ENCODE results near the gene MED9. TPM values are rescaled to one million over a fixed set of nuclear protein-coding genes. Genes with fewer than 3 reads are reported as not detected.
"Not testable (repeated sequence)": the region's sequence is repeated elsewhere in the genome, so short reads cannot be mapped to it uniquely, and the experiment has no call there.

MED9 gene
- total and polyA plus RNA-seq, 3 experiments from 2014 or later: 13.5 to 17.9 (median 13.8) TPM

- Mint-ChIP-seq H3K36me3 (no peaks in the 10 kb centered on the region), H3K4me1 (peaks cover 0 to 2% (median 0%) of the 10 kb centered on the region in 3 donors), H3K27me3 (peaks cover 2 to 6% of the 10 kb centered on the region in 2 donors), H3K9me3 (no peaks in the 10 kb centered on the region), H3K4me3 (no peak overlapping the region), H3K27ac (no peak overlapping the region)
- CTCF ChIA-PET: no interaction called here
- POLR2A ChIA-PET: no interaction called here
- Histone ChIP-seq H3K36me3 (ENCODE audit: insufficient read depth, low read length) (no peaks in the 10 kb centered on the region), H3K4me3 (ENCODE audit: low read length) (no peak overlapping the region), H3K27me3 (ENCODE audit: insufficient read depth, low read length, poor library complexity, severe bottlenecking) (no peaks in the 10 kb centered on the region), H3K9me3 (ENCODE audit: low read length) (no peaks in the 10 kb centered on the region), H3K4me1 (ENCODE audit: insufficient read depth, low read length) (no peaks in the 10 kb centered on the region), H3K27ac (ENCODE audit: low read depth, low read length) (no peak overlapping the region)
- no peak for DNase-seq
These were observed 19.1 kb upstream of the MED9 start for GRCh38 chr17:17457680-17458079.

- Histone ChIP-seq H3K4me1 (ENCODE audit: insufficient read depth, low read length) (no peaks in the 10 kb centered on the region), H3K4me3 (ENCODE audit: low read length) (no peak overlapping the region), H3K27me3 (ENCODE audit: insufficient read depth, low read length, poor library complexity, severe bottlenecking) (peaks cover 6% of the 10 kb centered on the region), H3K36me3 (ENCODE audit: insufficient read depth, low read length) (no peaks in the 10 kb centered on the region), H3K27ac (ENCODE audit: low read depth, low read length) (no peak overlapping the region), H3K9me3 (ENCODE audit: low read length) (no peaks in the 10 kb centered on the region)
- Mint-ChIP-seq H3K4me3 (no peak overlapping the region), H3K36me3 (no peaks in the 10 kb centered on the region), H3K9me3 (no peaks in the 10 kb centered on the region), H3K27me3 (peaks cover 13 to 15% of the 10 kb centered on the region in 2 donors), H3K4me1 (peaks cover 0 to 2% (median 0%) of the 10 kb centered on the region in 3 donors), H3K27ac (no peak overlapping the region)
- DNase-seq: no peak
- POLR2A ChIA-PET: no interaction called here
- CTCF ChIA-PET: no interaction called here
These were observed 16.8 kb upstream of the MED9 start for GRCh38 chr17:17460038-17460437.

GRCh38 chr17:17462048-17462824, 14.6 kb upstream of the MED9 start:
- H3K36me3 ChIP-seq (ENCODE audit: insufficient read depth, low read length): no peaks in the 10 kb centered on the region
- Mint-ChIP-seq H3K36me3 (no peaks in the 10 kb centered on the region), H3K27ac (no peak overlapping the region), H3K4me1 (peaks cover 0 to 2% (median 0%) of the 10 kb centered on the region in 3 donors), H3K4me3 (no peak overlapping the region), H3K27me3 (peaks cover 16 to 28% of the 10 kb centered on the region in 2 donors), H3K9me3 (no peaks in the 10 kb centered on the region)
- H3K4me1 ChIP-seq (ENCODE audit: insufficient read depth, low read length): no peaks in the 10 kb centered on the region
- ChIA-PET POLR2A (no interaction called here), CTCF (no interaction called here)
- DNase-seq: no peak
- H3K27ac ChIP-seq (ENCODE audit: low read depth, low read length): no peak overlapping the region
- H3K27me3 ChIP-seq (ENCODE audit: insufficient read depth, low read length, poor library complexity, severe bottlenecking): peaks cover 6% of the 10 kb centered on the region
- no peaks in the 10 kb centered on the region for H3K9me3 ChIP-seq (ENCODE audit: low read length)
- H3K4me3 ChIP-seq (ENCODE audit: low read length): no peak overlapping the region

GRCh38 chr17:17463821-17464220, 13.0 kb upstream of the MED9 start:
- Histone ChIP-seq H3K9me3 (ENCODE audit: low read length) (no peaks in the 10 kb centered on the region), H3K27me3 (ENCODE audit: insufficient read depth, low read length, poor library complexity, severe bottlenecking) (peaks cover 10% of the 10 kb centered on the region), H3K4me1 (ENCODE audit: insufficient read depth, low read length) (no peaks in the 10 kb centered on the region), H3K36me3 (ENCODE audit: insufficient read depth, low read length) (no peaks in the 10 kb centered on the region), H3K27ac (ENCODE audit: low read depth, low read length) (no peak overlapping the region), H3K4me3 (ENCODE audit: low read length) (no peak overlapping the region)
- CTCF ChIA-PET: no interaction called here
- Mint-ChIP-seq H3K4me3 (no peak overlapping the region), H3K9me3 (no peaks in the 10 kb centered on the region), H3K4me1 (peaks cover 0 to 2% (median 0%) of the 10 kb centered on the region in 3 donors), H3K27me3 (peaks cover 16 to 41% of the 10 kb centered on the region in 2 donors), H3K27ac (no peak overlapping the region), H3K36me3 (peaks cover 0 to 3% (median 0%) of the 10 kb centered on the region in 3 donors)
- POLR2A ChIA-PET: no interaction called here
- DNase-seq: no peak

- H3K9me3 ChIP-seq (ENCODE audit: low read length); H3K4me3 ChIP-seq (ENCODE audit: low read length); H3K4me1 Mint-ChIP-seq; H3K36me3 ChIP-seq (ENCODE audit: insufficient read depth, low read length); H3K9me3 Mint-ChIP-seq; H3K4me1 ChIP-seq (ENCODE audit: insufficient read depth, low read length); H3K36me3 Mint-ChIP-seq; H3K27ac Mint-ChIP-seq; H3K27ac ChIP-seq (ENCODE audit: low read depth, low read length); POLR2A ChIA-PET; H3K4me3 Mint-ChIP-seq; DNase-seq; CTCF ChIA-PET: not testable (repeated sequence)
- H3K27me3 Mint-ChIP-seq: peaks cover 19 to 44% of the 10 kb centered on the region in 2 donors
- peaks cover 10% of the 10 kb centered on the region for H3K27me3 ChIP-seq (ENCODE audit: insufficient read depth, low read length, poor library complexity, severe bottlenecking)
These were observed 10.9 kb upstream of the MED9 start for GRCh38 chr17:17465878-17466277.

GRCh38 chr17:17466511-17466910, 10.3 kb upstream of the MED9 start:
- peaks cover 0 to 3% (median 0%) of the 10 kb centered on the region in 3 donors for H3K36me3 Mint-ChIP-seq
- POLR2A ChIA-PET: interaction anchor here (0.7 kb wide), 1 partner anchor 124 kb away, joined by 3 read pairs; no protein-coding TSS in a partner anchor
- DNase-seq: no peak
- H3K9me3 ChIP-seq (ENCODE audit: low read length): no peaks in the 10 kb centered on the region
- CTCF ChIA-PET: no interaction called here
- no peaks in the 10 kb centered on the region for H3K36me3 ChIP-seq (ENCODE audit: insufficient read depth, low read length)
- peaks cover 10% of the 10 kb centered on the region for H3K27me3 ChIP-seq (ENCODE audit: insufficient read depth, low read length, poor library complexity, severe bottlenecking)
- no peaks in the 10 kb centered on the region for H3K9me3 Mint-ChIP-seq
- no peak overlapping the region for H3K27ac ChIP-seq (ENCODE audit: low read depth, low read length)
- no peaks in the 10 kb centered on the region for H3K4me1 ChIP-seq (ENCODE audit: insufficient read depth, low read length)
- H3K27me3 Mint-ChIP-seq: peaks cover 19 to 49% of the 10 kb centered on the region in 2 donors
- no peaks in the 10 kb centered on the region for H3K4me1 Mint-ChIP-seq
- H3K4me3 Mint-ChIP-seq: no peak overlapping the region
- no peak overlapping the region for H3K4me3 ChIP-seq (ENCODE audit: low read length)
- no peak overlapping the region for H3K27ac Mint-ChIP-seq

- no peaks in the 10 kb centered on the region for H3K4me1 Mint-ChIP-seq
- ChIA-PET CTCF (interaction anchor here (0.7 to 1.3 kb wide), 2 partner anchors 29 to 30 kb away, joined by 3 to 4 read pairs; partner anchors contain the start of gene RASD1), POLR2A (no interaction called here)
- Histone ChIP-seq H3K27me3 (ENCODE audit: insufficient read depth, low read length, poor library complexity, severe bottlenecking) (peaks cover 10% of the 10 kb centered on the region), H3K9me3 (ENCODE audit: low read length) (no peaks in the 10 kb centered on the region), H3K36me3 (ENCODE audit: insufficient read depth, low read length) (no peaks in the 10 kb centered on the region), H3K27ac (ENCODE audit: low read depth, low read length) (no peak overlapping the region), H3K4me1 (ENCODE audit: insufficient read depth, low read length) (no peaks in the 10 kb centered on the region), H3K4me3 (ENCODE audit: low read length) (no peak overlapping the region)
- DNase-seq: no peak
- no peak overlapping the region for H3K27ac Mint-ChIP-seq
- H3K9me3 Mint-ChIP-seq: no peaks in the 10 kb centered on the region
- peaks cover 19 to 49% of the 10 kb centered on the region in 2 donors for H3K27me3 Mint-ChIP-seq
- no peak overlapping the region for H3K4me3 Mint-ChIP-seq
- H3K36me3 Mint-ChIP-seq: peaks cover 0 to 3% (median 0%) of the 10 kb centered on the region in 3 donors
These were observed 9.8 kb upstream of the MED9 start for GRCh38 chr17:17467016-17467415.

GRCh38 chr17:17467720-17468119, 9.1 kb upstream of the MED9 start:
- H3K36me3 ChIP-seq (ENCODE audit: insufficient read depth, low read length): no peaks in the 10 kb centered on the region
- H3K4me3 Mint-ChIP-seq: no peak overlapping the region
- peaks cover 0 to 3% (median 0%) of the 10 kb centered on the region in 3 donors for H3K36me3 Mint-ChIP-seq
- ChIA-PET POLR2A (no interaction called here), CTCF (interaction anchor here (0.7 to 1.3 kb wide), 2 partner anchors 28 to 30 kb away, joined by 3 to 4 read pairs; partner anchors contain the start of gene RASD1)
- no peak for DNase-seq
- H3K9me3 Mint-ChIP-seq: no peaks in the 10 kb centered on the region
- peaks cover 19 to 52% of the 10 kb centered on the region in 2 donors for H3K27me3 Mint-ChIP-seq
- H3K4me1 Mint-ChIP-seq: no peaks in the 10 kb centered on the region
- H3K9me3 ChIP-seq (ENCODE audit: low read length): no peaks in the 10 kb centered on the region
- H3K4me1 ChIP-seq (ENCODE audit: insufficient read depth, low read length): no peaks in the 10 kb centered on the region
- H3K27ac Mint-ChIP-seq: no peak overlapping the region
- H3K27ac ChIP-seq (ENCODE audit: low read depth, low read length): no peak overlapping the region
- no peak overlapping the region for H3K4me3 ChIP-seq (ENCODE audit: low read length)
- peaks cover 10% of the 10 kb centered on the region for H3K27me3 ChIP-seq (ENCODE audit: insufficient read depth, low read length, poor library complexity, severe bottlenecking)

Measured in CD8-positive, alpha-beta memory T cell (primary cell).